ENCODE results near the gene KIAA0513. TPM values are rescaled to one million over a fixed set of nuclear protein-coding genes. Genes with fewer than 3 reads are reported as not detected.

The KIAA0513 gene
- total RNA-seq, 1 experiment from 2014 or later: 6.6 TPM

DNA sequence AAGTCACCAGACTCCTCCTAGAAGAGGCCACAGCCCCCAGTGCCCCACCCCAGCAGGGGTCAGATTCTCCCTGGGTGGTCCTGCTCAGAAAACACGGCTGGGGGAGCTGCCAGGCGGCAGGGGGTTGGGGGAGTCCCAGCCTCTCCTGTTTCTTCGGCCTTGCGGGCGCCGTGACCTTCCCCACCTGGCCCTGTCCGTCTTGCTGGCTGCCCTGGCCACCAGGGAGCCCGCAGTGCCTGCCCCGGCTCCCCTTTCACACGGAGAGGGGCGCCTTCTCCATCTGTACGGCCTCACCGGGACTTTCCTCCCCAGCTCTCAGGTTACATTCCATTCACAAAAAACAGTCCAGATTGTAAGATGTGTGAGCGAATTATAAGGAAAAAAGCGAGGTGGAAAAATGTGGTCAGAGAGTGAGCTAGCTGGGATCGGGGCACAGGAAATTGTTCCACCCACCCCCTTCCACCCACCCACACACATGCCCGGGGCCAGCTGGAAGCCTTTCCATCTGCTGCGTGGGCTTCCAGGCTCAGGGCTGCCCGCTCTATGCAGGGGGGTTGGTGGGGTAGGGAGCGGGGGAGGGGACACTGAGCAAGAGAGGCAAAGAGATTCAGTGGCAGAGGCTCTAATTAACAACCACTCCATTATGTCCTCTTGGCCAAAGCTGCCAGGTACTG lies 99.2 kb downstream of the KIAA0513 start:
- intact Hi-C loops (cut with micrococcal nuclease): no loop called here
- no peaks in the 10 kb centered on the region for H3K79me2 ChIP-seq (ENCODE audit: insufficient read depth, low read length)
- no peak overlapping the region for H3K4me3 ChIP-seq (replicated peaks in 1 of 2; ENCODE audit: low read depth in 1 of 2, low read length in 2 of 2)
- no peaks in the 10 kb centered on the region for H4K20me1 ChIP-seq (ENCODE audit: insufficient read depth)
- no peaks in the 10 kb centered on the region for H3K36me3 ChIP-seq (ENCODE audit: control insufficient read depth in 1 of 2, insufficient read depth in 2 of 2, low read length in 2 of 2)
- DNase-seq (ENCODE audit: low read depth, low spot score) (no peak), ATAC-seq (no peak)
- peak overlapping the region; percentile 8; the same call in 1 of the 2 replicates for H3K4me2 ChIP-seq (ENCODE audit: low read length)
- H3K9ac ChIP-seq (ENCODE audit: low read length): no peak overlapping the region
- H3K4me1 ChIP-seq (ENCODE audit: control insufficient read depth in 1 of 2, insufficient read depth in 2 of 2, low read length in 2 of 2): peaks cover 17 to 35% of the 10 kb centered on the region in 2 experiments
- no TSS peak for BruUV-seq (replicated peaks)
- RAD21 ChIA-PET (ENCODE audit: low non-redundant PET in 1 of 2, low total read pairs in 2 of 2, uncharacterized antibody in 2 of 2, unreplicated experiment in 2 of 2): no interaction called here
- CTCF ChIA-PET: interaction anchor here (4.3 kb wide), 1 partner anchor 12 kb away, joined by 33 read pairs; no protein-coding TSS in a partner anchor
- no peak overlapping the region for H3K27ac ChIP-seq (ENCODE audit: low read depth, low read length)
- H2AFZ ChIP-seq (ENCODE audit: low read depth, low read length, poor library complexity, severe bottlenecking): no peak overlapping the region
- H3K9me3 ChIP-seq (ENCODE audit: control insufficient read depth in 1 of 2, insufficient read depth in 1 of 2, low read depth in 1 of 2, low read length in 2 of 2): no peaks in the 10 kb centered on the region
- TF ChIP-seq POLR2AphosphoS5 (IDR thresholded peaks at IDR 0.05; ENCODE audit: low read depth, low read length) (no peak), EGR1 (IDR thresholded peaks at IDR 0.05; ENCODE audit: low read depth) (peak; percentile 63; the same call in 1 of the 2 replicates)
- no peaks in the 10 kb centered on the region for H3K9me2 ChIP-seq (ENCODE audit: insufficient read depth)
- POLR2A ChIA-PET: no interaction called here
- no peaks in the 10 kb centered on the region for H3K27me3 ChIP-seq (ENCODE audit: insufficient read depth, low read length)

DNA sequence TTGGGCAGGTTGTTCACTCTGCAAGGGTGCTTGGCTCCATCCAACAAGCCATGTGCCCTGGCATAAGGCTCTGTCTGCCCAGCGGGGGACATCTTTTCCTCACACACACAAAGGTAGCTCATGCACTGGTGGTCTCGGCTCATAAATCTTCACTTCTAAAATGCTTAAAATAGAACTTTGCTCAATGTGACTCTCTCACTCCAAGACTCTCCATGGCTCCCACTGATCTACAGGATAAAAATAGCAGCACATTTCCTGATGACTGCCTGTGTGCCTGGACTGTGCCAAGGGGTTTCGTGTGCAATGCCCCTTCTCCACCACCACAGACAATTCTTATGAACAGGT lies 99.8 kb downstream of the KIAA0513 start:
- intact Hi-C loops (cut with micrococcal nuclease): no loop called here
- no peaks in the 10 kb centered on the region for H3K27me3 ChIP-seq (ENCODE audit: insufficient read depth, low read length)
- ATAC-seq (no peak), DNase-seq (ENCODE audit: low read depth, low spot score) (no peak)
- no peaks in the 10 kb centered on the region for H4K20me1 ChIP-seq (ENCODE audit: insufficient read depth)
- no peak overlapping the region for H3K9ac ChIP-seq (ENCODE audit: low read length)
- ChIA-PET RAD21 (ENCODE audit: low non-redundant PET in 1 of 2, low total read pairs in 2 of 2, uncharacterized antibody in 2 of 2, unreplicated experiment in 2 of 2) (no interaction called here), POLR2A (no interaction called here), CTCF (no interaction called here)
- H3K4me3 ChIP-seq (replicated peaks in 1 of 2; ENCODE audit: low read depth in 1 of 2, low read length in 2 of 2): no peak overlapping the region
- H3K4me2 ChIP-seq (ENCODE audit: low read length): peak overlapping the region; percentile 8; the same call in 1 of the 2 replicates
- no peak overlapping the region for H2AFZ ChIP-seq (ENCODE audit: low read depth, low read length, poor library complexity, severe bottlenecking)
- BruUV-seq (replicated peaks): no TSS peak
- H3K27ac ChIP-seq (ENCODE audit: low read depth, low read length): no peak overlapping the region
- H3K79me2 ChIP-seq (ENCODE audit: insufficient read depth, low read length): no peaks in the 10 kb centered on the region
- H3K36me3 ChIP-seq (ENCODE audit: control insufficient read depth in 1 of 2, insufficient read depth in 2 of 2, low read length in 2 of 2): no peaks in the 10 kb centered on the region
- H3K4me1 ChIP-seq (ENCODE audit: control insufficient read depth in 1 of 2, insufficient read depth in 2 of 2, low read length in 2 of 2): peaks cover 17 to 35% of the 10 kb centered on the region in 2 experiments
- H3K9me2 ChIP-seq (ENCODE audit: insufficient read depth): no peaks in the 10 kb centered on the region
- H3K9me3 ChIP-seq (ENCODE audit: control insufficient read depth in 1 of 2, insufficient read depth in 1 of 2, low read depth in 1 of 2, low read length in 2 of 2): no peaks in the 10 kb centered on the region
- TF ChIP-seq SIN3A (IDR thresholded peaks at IDR 0.05; ENCODE audit: low read depth) (no peak), FOSL1 (IDR thresholded peaks at IDR 0.05; ENCODE audit: low read depth) (no peak), SRF (IDR thresholded peaks at IDR 0.05; ENCODE audit: low read depth) (no peak), EZH2phosphoT487 (IDR thresholded peaks at IDR 0.05; ENCODE audit: borderline replicate concordance) (no peak), CEBPB (IDR thresholded peaks at IDR 0.05; ENCODE audit: low read depth) (no peak), EZH2 (IDR thresholded peaks at IDR 0.05) (no peak), JUND (IDR thresholded peaks at IDR 0.05) (no peak), ELF1 (IDR thresholded peaks at IDR 0.05; ENCODE audit: borderline replicate concordance, low read depth) (no peak), EGR1 (IDR thresholded peaks at IDR 0.05; ENCODE audit: low read depth) (no peak), POLR2AphosphoS5 (IDR thresholded peaks at IDR 0.05; ENCODE audit: low read depth, low read length) (no peak), CBX3 (IDR thresholded peaks at IDR 0.05; ENCODE audit: low read depth) (no peak)
- TF ChIP-seq, protein P1, sequence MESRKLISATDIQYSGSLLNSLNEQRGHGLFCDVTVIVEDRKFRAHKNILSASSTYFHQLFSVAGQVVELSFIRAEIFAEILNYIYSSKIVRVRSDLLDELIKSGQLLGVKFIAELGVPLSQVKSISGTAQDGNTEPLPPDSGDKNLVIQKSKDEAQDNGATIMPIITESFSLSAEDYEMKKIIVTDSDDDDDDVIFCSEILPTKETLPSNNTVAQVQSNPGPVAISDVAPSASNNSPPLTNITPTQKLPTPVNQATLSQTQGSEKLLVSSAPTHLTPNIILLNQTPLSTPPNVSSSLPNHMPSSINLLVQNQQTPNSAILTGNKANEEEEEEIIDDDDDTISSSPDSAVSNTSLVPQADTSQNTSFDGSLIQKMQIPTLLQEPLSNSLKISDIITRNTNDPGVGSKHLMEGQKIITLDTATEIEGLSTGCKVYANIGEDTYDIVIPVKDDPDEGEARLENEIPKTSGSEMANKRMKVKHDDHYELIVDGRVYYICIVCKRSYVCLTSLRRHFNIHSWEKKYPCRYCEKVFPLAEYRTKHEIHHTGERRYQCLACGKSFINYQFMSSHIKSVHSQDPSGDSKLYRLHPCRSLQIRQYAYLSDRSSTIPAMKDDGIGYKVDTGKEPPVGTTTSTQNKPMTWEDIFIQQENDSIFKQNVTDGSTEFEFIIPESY (IDR thresholded peaks at IDR 0.05; ENCODE audit: extremely low read depth, insufficient replicate concordance, low read length): no peak
- TF ChIP-seq, protein P2, sequence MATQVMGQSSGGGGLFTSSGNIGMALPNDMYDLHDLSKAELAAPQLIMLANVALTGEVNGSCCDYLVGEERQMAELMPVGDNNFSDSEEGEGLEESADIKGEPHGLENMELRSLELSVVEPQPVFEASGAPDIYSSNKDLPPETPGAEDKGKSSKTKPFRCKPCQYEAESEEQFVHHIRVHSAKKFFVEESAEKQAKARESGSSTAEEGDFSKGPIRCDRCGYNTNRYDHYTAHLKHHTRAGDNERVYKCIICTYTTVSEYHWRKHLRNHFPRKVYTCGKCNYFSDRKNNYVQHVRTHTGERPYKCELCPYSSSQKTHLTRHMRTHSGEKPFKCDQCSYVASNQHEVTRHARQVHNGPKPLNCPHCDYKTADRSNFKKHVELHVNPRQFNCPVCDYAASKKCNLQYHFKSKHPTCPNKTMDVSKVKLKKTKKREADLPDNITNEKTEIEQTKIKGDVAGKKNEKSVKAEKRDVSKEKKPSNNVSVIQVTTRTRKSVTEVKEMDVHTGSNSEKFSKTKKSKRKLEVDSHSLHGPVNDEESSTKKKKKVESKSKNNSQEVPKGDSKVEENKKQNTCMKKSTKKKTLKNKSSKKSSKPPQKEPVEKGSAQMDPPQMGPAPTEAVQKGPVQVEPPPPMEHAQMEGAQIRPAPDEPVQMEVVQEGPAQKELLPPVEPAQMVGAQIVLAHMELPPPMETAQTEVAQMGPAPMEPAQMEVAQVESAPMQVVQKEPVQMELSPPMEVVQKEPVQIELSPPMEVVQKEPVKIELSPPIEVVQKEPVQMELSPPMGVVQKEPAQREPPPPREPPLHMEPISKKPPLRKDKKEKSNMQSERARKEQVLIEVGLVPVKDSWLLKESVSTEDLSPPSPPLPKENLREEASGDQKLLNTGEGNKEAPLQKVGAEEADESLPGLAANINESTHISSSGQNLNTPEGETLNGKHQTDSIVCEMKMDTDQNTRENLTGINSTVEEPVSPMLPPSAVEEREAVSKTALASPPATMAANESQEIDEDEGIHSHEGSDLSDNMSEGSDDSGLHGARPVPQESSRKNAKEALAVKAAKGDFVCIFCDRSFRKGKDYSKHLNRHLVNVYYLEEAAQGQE (IDR thresholded peaks at IDR 0.05; ENCODE audit: low read depth): no peak
- TF ChIP-seq, protein P3, sequence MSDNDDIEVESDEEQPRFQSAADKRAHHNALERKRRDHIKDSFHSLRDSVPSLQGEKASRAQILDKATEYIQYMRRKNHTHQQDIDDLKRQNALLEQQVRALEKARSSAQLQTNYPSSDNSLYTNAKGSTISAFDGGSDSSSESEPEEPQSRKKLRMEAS (IDR thresholded peaks at IDR 0.05): no peak
